Stimulated activated effector memory CD8-positive, alpha-beta T cell treated with anti-CD3 and anti-CD28 coated beads, Interleukin-12 subunit alpha, Interleukin-12 subunit beta, amount 100 ng/mL, for 72 hours (primary cell): ENCODE data around the gene DNAJA2.

Source experiments
- ATAC-seq: fragments of 150-1000 bp; cut with Tn5 transposase; 2 replicates; pipeline ENCODE4 v1.10.0; 2021
- DNase-seq, 2 donors: peaks; one replicate each; pipeline ENCODE4 v3.0.0; 2021 to 2022; ENCODE audit warnings: low spot score in 2 of 2
- H3K27ac Mint-ChIP-seq: one replicate; pipeline ENCODE4 v1.8.0; 2022; ENCODE audit warnings: mild to moderate bottlenecking, mixed read lengths
- H3K36me3 Mint-ChIP-seq: one replicate; pipeline ENCODE4 v1.8.0; 2022; ENCODE audit warnings: mild to moderate bottlenecking, mixed read lengths
- H3K4me1 Mint-ChIP-seq: one replicate; pipeline ENCODE4 v1.8.0; 2022; ENCODE audit warnings: mixed read lengths
- H3K4me3 Mint-ChIP-seq: one replicate; pipeline ENCODE4 v1.8.0; 2022; ENCODE audit warnings: mild to moderate bottlenecking, mixed read lengths
- H3K9me3 Mint-ChIP-seq: one replicate; pipeline ENCODE4 v1.8.0; 2022; ENCODE audit warnings: mixed read lengths

The DNAJA2 gene

DNA sequence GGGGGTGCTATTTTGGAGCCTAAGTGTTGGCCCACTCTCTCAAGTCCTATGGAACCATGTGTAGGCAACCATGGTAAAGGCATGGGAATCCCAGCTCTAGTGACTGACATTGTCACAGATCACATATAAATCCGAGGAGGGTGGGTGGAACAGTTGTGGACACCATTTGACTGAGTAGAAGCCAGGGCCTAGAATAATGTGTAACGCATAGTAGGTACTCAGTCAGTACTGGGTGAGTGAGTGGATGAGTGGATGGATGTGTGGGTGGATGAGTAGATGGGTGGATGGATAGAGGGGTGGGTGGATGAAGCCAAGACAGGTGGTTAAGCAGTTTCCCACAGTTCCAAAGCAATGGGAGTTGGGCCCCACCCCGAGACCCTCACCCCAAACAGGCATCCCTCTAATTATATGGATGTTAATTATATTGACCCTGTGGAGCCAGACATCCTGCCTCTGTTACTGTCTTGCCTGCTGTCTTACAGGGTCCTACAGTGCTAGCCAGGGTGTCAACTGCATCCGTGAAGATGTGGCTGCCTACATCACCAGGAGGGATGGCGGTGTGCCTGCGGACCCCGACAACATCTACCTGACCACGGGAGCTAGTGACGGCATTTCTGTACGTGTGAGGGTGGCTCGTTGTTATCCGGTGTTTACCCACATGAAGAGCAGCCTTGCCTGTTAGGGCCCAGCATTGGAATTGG is 67.0 kb downstream of the DNAJA2 start:
- H3K36me3 Mint-ChIP-seq, result peaks cover 34% of the 10 kb centered on the region
- no peak overlapping the region for H3K27ac Mint-ChIP-seq
- no peaks in the 10 kb centered on the region for H3K9me3 Mint-ChIP-seq
- no peak for DNase-seq
- H3K4me1 Mint-ChIP-seq, result peaks cover 13% of the 10 kb centered on the region
- ATAC-seq, result no peak
- H3K4me3 Mint-ChIP-seq, result no peak overlapping the region
